Uterus (tissue), 4 donors: ENCODE data around the gene PDGFC. TPM values are rescaled to one million over a fixed set of nuclear protein-coding genes. Genes with fewer than 3 reads are reported as not detected.
A peak's percentile ranks its signal among the peaks of the same experiment; 100 is the strongest.

ENCODE experiments used
- DNase-seq, 2 donors: peaks; one replicate each; pipeline ENCODE4 v3.0.0-alpha.2; 2019 to 2020
- H3K27ac ChIP-seq, 2 donors: fragments of 200-600 bp; sonication (generic); 1 replicate in 1 of 2; 2 replicates in 1 of 2; pipeline ENCODE4 v1.5.1; 2016 to 2018
- H3K27me3 ChIP-seq, 2 donors: fragments of 200-600 bp; sonication (generic); one replicate each; pipeline ENCODE4 v1.5.1; 2018 to 2019; ENCODE audit warnings: control low read depth in 1 of 2
- H3K36me3 ChIP-seq, 2 donors: fragments of 200-600 bp; sonication (generic); one replicate each; pipeline ENCODE4 v1.5.1; 2019; ENCODE audit warnings: control low read depth in 1 of 2
- H3K4me1 ChIP-seq, 2 donors: fragments of 200-600 bp; sonication (generic); one replicate each; pipeline ENCODE4 v1.5.1; 2018 to 2019; ENCODE audit warnings: control low read depth in 1 of 2
- H3K4me3 ChIP-seq, 2 donors: fragments of 200-600 bp; sonication (generic); 1 replicate in 1 of 2; 2 replicates in 1 of 2; pipeline ENCODE4 v1.5.1; 2018 to 2019; ENCODE audit warnings: mild to moderate bottlenecking in 1 of 2
- H3K9me3 ChIP-seq, 2 donors: fragments of 200-600 bp; sonication (generic); one replicate each; pipeline ENCODE4 v1.5.1; 2019; ENCODE audit warnings: control low read depth in 1 of 2
- CTCF ChIP-seq, 4 experiments: fragments of 200-600 bp in 2 of 4; fragments of 450-650 bp in 2 of 4; sonication (generic) in 2 of 4; IDR thresholded peaks; one replicate each; pipeline ENCODE4 v1.5.1; 2016 to 2019; ENCODE audit warnings: antibody characterized with exemption in 4 of 4, mild to moderate bottlenecking in 2 of 4, moderate library complexity in 1 of 4
- POLR2A ChIP-seq, 2 donors: fragments of 450-650 bp; IDR thresholded peaks; one replicate each; pipeline ENCODE4 v1.6.1; 2016; ENCODE audit warnings: antibody characterized with exemption in 2 of 2, mild to moderate bottlenecking in 1 of 2, moderate library complexity in 1 of 2
- intact Hi-C: fragments of 100-400 bp; cut with DNase I; formaldehyde crosslinking; loops from one replicate; pipeline ENCODE4 v1.15.1; 2023; ENCODE audit warnings: low total_unique reads
- total RNA-seq, 4 donors: library from RNA; depleted of rRNA in 3 of 4; stranded (reverse); fragments of >200 nt in 3 of 4; gene quantifications; one replicate each; pipeline versions ENCODE4 v1.1.0 to v1.2.4, GENCODE V29; 2014 to 2023
- donor health status: DM: yes; HTN: yes; CAD: no.

Gene PDGFC
- total RNA-seq, 4 donors from 2014 or later: 22.5 to 103 (median 70.2) TPM

DNA sequence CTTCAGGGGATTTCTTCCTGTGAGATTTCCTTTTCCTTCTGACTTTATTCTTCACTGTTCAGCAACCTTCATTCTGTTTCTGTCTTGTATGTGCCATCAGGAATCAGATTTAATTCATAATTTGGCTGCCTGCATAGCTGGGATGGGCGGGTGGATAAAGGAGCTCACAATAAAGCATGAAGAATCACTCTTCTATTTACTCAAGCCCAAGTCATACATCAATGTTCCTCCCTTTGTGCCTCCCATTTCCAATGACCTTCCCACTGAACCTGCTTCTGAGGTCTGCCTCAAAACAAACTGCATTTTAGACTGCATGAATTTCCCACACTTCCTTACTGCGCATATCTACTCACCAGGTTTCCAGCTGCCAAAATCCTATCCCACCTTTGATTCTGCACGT is 14.0 kb downstream of the PDGFC start:
- Histone ChIP-seq H3K27ac (peak overlapping the region; percentile 56 to 60), H3K9me3 (no peaks in the 10 kb centered on the region), H3K36me3 (no peaks in the 10 kb centered on the region), H3K27me3 (no peaks in the 10 kb centered on the region), H3K4me1 (no peaks in the 10 kb centered on the region), H3K4me3 (no peak overlapping the region)
- TF ChIP-seq CTCF (IDR thresholded peaks at IDR 0.05) (no peak), POLR2A (IDR thresholded peaks at IDR 0.05) (no peak)
- intact Hi-C loops: no loop called here
- no peak for DNase-seq

DNA sequence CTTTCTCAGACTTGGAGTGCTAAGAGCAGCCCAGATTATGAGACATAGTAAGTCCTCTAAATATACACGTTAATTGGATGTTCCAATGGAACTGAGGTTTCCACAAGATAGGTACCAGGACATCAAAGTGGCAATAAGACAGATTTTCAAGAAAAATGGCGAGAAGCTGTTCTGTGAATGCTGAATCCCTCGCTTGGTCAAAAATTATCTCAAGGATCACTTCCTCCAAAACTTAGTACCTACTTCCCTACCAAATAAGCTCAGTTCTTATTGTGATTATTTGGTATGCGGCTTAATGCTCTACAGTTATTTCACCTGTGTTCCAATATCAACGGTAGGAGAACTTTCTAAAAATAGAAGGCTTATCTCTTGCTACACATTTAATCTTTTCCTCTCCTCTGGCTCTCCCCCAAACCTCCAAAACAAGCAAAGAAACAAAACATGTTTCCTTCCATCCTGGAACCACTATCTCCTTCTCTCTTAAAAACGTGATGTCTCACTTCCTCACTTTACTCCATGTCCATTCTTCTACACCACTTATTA is 14.7 kb downstream of the PDGFC start:
- Histone ChIP-seq H3K4me1 (peaks cover 0 to 5% of the 10 kb centered on the region in 2 donors), H3K9me3 (no peaks in the 10 kb centered on the region), H3K4me3 (no peak overlapping the region), H3K27ac (peak overlapping the region; percentile 56 to 60), H3K27me3 (no peaks in the 10 kb centered on the region), H3K36me3 (no peaks in the 10 kb centered on the region)
- intact Hi-C loops: no loop called here
- TF ChIP-seq POLR2A (IDR thresholded peaks at IDR 0.05): no peak
- no peak for TF ChIP-seq CTCF (IDR thresholded peaks at IDR 0.05)
- DNase-seq: no peak

DNA sequence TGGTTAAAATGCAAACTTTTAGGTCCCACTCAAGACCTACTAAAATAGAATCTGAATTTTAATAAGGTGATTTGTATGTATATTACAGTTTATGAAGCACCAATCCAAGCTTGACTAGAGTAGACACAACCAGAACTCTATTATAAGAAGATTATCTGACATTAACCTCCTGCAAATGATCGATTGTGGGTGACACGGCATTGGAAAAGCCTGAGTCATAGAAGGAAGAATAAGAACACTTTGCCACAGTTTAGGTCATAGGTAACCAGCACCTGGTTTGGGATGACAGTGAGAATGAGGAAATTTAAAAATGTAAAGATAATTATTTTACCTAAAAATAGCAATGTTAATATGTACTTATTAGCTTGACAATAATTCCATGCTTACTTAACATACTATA is 15.2 kb downstream of the PDGFC start:
- no peak for DNase-seq
- H3K27me3 ChIP-seq: no peaks in the 10 kb centered on the region
- no peaks in the 10 kb centered on the region for H3K36me3 ChIP-seq
- peak overlapping the region in 1 of 2 donors; percentile 56 for H3K27ac ChIP-seq
- H3K9me3 ChIP-seq: no peaks in the 10 kb centered on the region
- H3K4me3 ChIP-seq: no peak overlapping the region
- H3K4me1 ChIP-seq: peaks cover 0 to 8% of the 10 kb centered on the region in 2 donors
- no peak for TF ChIP-seq CTCF (IDR thresholded peaks at IDR 0.05)
- no peak for TF ChIP-seq POLR2A (IDR thresholded peaks at IDR 0.05)
- intact Hi-C loops: no loop called here

DNA sequence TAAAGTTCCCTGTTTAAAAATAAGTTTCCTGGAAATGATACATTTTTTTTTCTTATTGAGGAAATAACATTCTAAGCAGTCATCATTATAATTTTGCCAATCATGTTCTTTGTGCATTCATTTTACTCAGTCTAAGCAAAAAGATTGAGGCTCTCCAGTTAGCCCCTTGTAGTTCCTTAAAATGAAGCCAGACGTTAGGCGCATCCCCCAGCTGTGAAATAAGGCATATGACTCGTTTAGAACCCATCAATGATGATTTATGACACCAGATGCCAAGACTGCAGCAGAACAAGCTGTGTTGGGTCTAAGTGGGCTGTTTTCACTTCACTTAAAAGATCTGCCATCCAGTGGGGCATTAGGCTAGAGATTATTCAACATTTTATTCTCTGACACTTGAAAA is 17.0 kb downstream of the PDGFC start:
- Histone ChIP-seq H3K27me3 (no peaks in the 10 kb centered on the region), H3K4me3 (no peak overlapping the region), H3K9me3 (no peaks in the 10 kb centered on the region), H3K27ac (peak overlapping the region; percentile 72 to 90), H3K36me3 (no peaks in the 10 kb centered on the region), H3K4me1 (peaks cover 0 to 13% of the 10 kb centered on the region in 2 donors)
- TF ChIP-seq POLR2A (IDR thresholded peaks at IDR 0.05) (no peak), CTCF (IDR thresholded peaks at IDR 0.05) (no peak)
- intact Hi-C loops: no loop called here
- no peak for DNase-seq

DNA sequence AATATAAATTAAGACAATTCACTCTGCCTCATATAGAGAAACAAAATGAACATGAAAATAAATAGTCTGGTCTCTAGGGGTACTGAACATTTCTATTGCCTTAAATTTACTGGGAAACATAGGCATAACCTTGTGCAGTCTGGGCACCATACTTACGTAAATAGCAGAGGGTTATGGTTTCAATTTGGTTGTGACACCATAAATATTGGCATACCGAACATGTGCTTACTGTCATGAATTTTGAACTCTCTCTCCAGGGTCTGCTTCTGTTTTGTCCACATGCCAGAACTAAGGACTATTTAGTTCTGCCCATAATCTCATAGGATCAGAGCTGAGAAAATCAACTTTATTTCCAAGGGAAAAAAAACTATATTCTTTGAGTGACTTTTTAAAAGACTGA is 17.6 kb downstream of the PDGFC start:
- Histone ChIP-seq H3K4me3 (no peak overlapping the region), H3K4me1 (peaks cover 0 to 13% of the 10 kb centered on the region in 2 donors), H3K36me3 (no peaks in the 10 kb centered on the region), H3K9me3 (no peaks in the 10 kb centered on the region), H3K27ac (peak overlapping the region; percentile 72 to 90), H3K27me3 (no peaks in the 10 kb centered on the region)
- no peak for DNase-seq
- intact Hi-C loops: no loop called here
- TF ChIP-seq POLR2A (IDR thresholded peaks at IDR 0.05) (no peak), CTCF (IDR thresholded peaks at IDR 0.05) (no peak)
